GM23248 (cell line): ENCODE results near the gene HIBADH. TPM values are rescaled to one million over a fixed set of nuclear protein-coding genes. Genes with fewer than 3 reads are reported as not detected.

Experiments used
- DNase-seq: peaks from one replicate; pipeline ENCODE4 v3.0.0-alpha.2; 2015
- H2AFZ ChIP-seq: fragments of 200-600 bp; sonication (generic); 2 replicates; pipeline ENCODE4 v1.6.1; 2016; ENCODE audit warnings: antibody characterized with exemption
- H3F3A ChIP-seq: fragments of 200-600 bp; sonication (generic); 2 replicates; pipeline ENCODE4 v1.6.1; 2016; ENCODE audit warnings: mild to moderate bottlenecking, antibody characterized with exemption, mixed run types; ENCODE audit not compliant: insufficient read depth
- H3K27ac ChIP-seq: fragments of 200-600 bp; sonication (generic); 2 replicates; pipeline ENCODE4 v1.5.1; 2016; ENCODE audit warnings: mild to moderate bottlenecking
- H3K27me3 ChIP-seq: fragments of 200-600 bp; sonication (generic); replicated peaks from 2 replicates; pipeline ENCODE4 v1.6.1; 2016; ENCODE audit warnings: mild to moderate bottlenecking; ENCODE audit not compliant: insufficient read depth
- H3K36me3 ChIP-seq: fragments of 200-600 bp; sonication (generic); 2 replicates; pipeline ENCODE4 v1.6.1; 2016; ENCODE audit warnings: low read depth, mild to moderate bottlenecking
- H3K4me1 ChIP-seq: fragments of 200-600 bp; sonication (generic); 2 replicates; pipeline ENCODE4 v1.6.1; 2016; ENCODE audit warnings: mild to moderate bottlenecking; ENCODE audit not compliant: insufficient read depth
- H3K4me2 ChIP-seq: fragments of 200-600 bp; sonication (generic); one replicate; pipeline ENCODE4 v1.6.1; 2016; ENCODE audit warnings: mild to moderate bottlenecking; ENCODE audit not compliant: unreplicated experiment
- H3K4me3 ChIP-seq: fragments of 200-600 bp; sonication (generic); 2 replicates; pipeline ENCODE4 v1.5.1; 2016; ENCODE audit warnings: mild to moderate bottlenecking
- H3K79me2 ChIP-seq: fragments of 200-600 bp; sonication (generic); 2 replicates; pipeline ENCODE4 v1.6.1; 2016; ENCODE audit warnings: mild to moderate bottlenecking; ENCODE audit not compliant: insufficient read depth
- H3K9ac ChIP-seq: fragments of 200-600 bp; sonication (generic); 2 replicates; pipeline ENCODE4 v1.6.1; 2016; ENCODE audit warnings: mild to moderate bottlenecking
- H3K9me2 ChIP-seq: fragments of 200-600 bp; sonication (generic); 2 replicates; pipeline ENCODE4 v1.6.1; 2016; ENCODE audit warnings: mixed run types, mild to moderate bottlenecking, moderate library complexity; ENCODE audit not compliant: insufficient read depth
- H3K9me3 ChIP-seq: fragments of 200-600 bp; sonication (generic); one replicate; pipeline ENCODE4 v1.6.1; 2017; ENCODE audit warnings: low read depth
- H4K20me1 ChIP-seq: fragments of 200-600 bp; sonication (generic); 2 replicates; pipeline ENCODE4 v1.6.0; 2016; ENCODE audit not compliant: insufficient read depth
- EZH2 ChIP-seq: fragments of 200-600 bp; sonication (generic); IDR thresholded peaks from 2 replicates; pipeline ENCODE4 v1.6.1; 2018; ENCODE audit warnings: antibody characterized with exemption, mild to moderate bottlenecking; ENCODE audit not compliant: insufficient read depth, poor library complexity, severe bottlenecking
- EZH2phosphoT487 ChIP-seq: fragments of 200-600 bp; sonication (generic); IDR thresholded peaks from 2 replicates; pipeline ENCODE4 v1.6.1; 2018; ENCODE audit warnings: antibody characterized with exemption, moderate library complexity, mild to moderate bottlenecking, low read depth; ENCODE audit not compliant: insufficient read depth
- WGBS, 2 experiments: methylation state at CpG; one replicate each; pipeline ENCODE4 v1.1.6; 2015 to 2017; ENCODE audit warnings: low lambda C conversion rate in 2 of 2, low coverage in 1 of 2; ENCODE audit errors: missing lambda C conversion rate in 2 of 2; 5-methylcytosine and 5-hydroxymethylcytosine counted together
- in situ Hi-C: fragments of 300-500 bp; cut with MboI; formaldehyde crosslinking; loops from 2 replicates; pipeline ENCODE4 v1.15.0; 2020
- polyA plus RNA-seq: library from polyadenylated mRNA; unstranded; fragments of >200 nt; fragmentation: Nextera tagmentation; extraction: Ambion mirVana; gene quantifications from 2 replicates; pipeline ENCODE4 v1.2.1, GENCODE V29; 2016
- total RNA-seq: library from RNA; depleted of rRNA; stranded (reverse); fragments of >200 nt; shearing (Covaris generic); gene quantifications from 2 replicates; pipeline ENCODE4 v1.2.3, GENCODE V29; 2014

HIBADH gene
- total and polyA plus RNA-seq, 2 experiments from 2014 or later, result 70.1 to 87.0 TPM

- Histone ChIP-seq H3K9me3 (no peaks in the 10 kb centered on the region), H3K27me3 (no peaks in the 10 kb centered on the region), H3K4me1 (peaks cover 13% of the 10 kb centered on the region), H3F3A (no peaks in the 10 kb centered on the region), H3K9me2 (no peaks in the 10 kb centered on the region), H3K4me3 (no peak overlapping the region), H3K4me2 (no peak overlapping the region), H3K79me2 (peaks cover 62% of the 10 kb centered on the region), H3K9ac (no peak overlapping the region), H4K20me1 (no peaks in the 10 kb centered on the region), H2AFZ (no peak overlapping the region), H3K36me3 (peaks cover 6% of the 10 kb centered on the region; the same call in 1 of the 2 replicates), H3K27ac (no peak overlapping the region)
- no peak for DNase-seq
- no peak for TF ChIP-seq EZH2
- no peak for TF ChIP-seq EZH2phosphoT487
- WGBS, 2 experiments, result 86 to 92% methylated on average over 2 of the region's 2 CpGs
- in situ Hi-C loops, result no loop called here
These were observed 6.0 kb downstream of the HIBADH start for GRCh38 chr7:27656724-27657123.

- peaks cover 9% of the 10 kb centered on the region for H3K4me1 ChIP-seq
- H3K27me3 ChIP-seq, result no peaks in the 10 kb centered on the region
- no peaks in the 10 kb centered on the region for H4K20me1 ChIP-seq
- no peak overlapping the region for H3K4me3 ChIP-seq
- H3K4me2 ChIP-seq, result no peak overlapping the region
- TF ChIP-seq EZH2phosphoT487, result no peak
- no peak for TF ChIP-seq EZH2
- peaks cover 7% of the 10 kb centered on the region; the same call in 1 of the 2 replicates for H3K36me3 ChIP-seq
- H3K9me2 ChIP-seq, result no peaks in the 10 kb centered on the region
- H3F3A ChIP-seq, result no peaks in the 10 kb centered on the region
- no peak overlapping the region for H3K9ac ChIP-seq
- 96 to 97% methylated on average over 1 of the region's 1 CpG for WGBS, 2 experiments
- no peak for DNase-seq
- no peaks in the 10 kb centered on the region for H3K9me3 ChIP-seq
- H2AFZ ChIP-seq, result no peak overlapping the region
- peaks cover 57% of the 10 kb centered on the region for H3K79me2 ChIP-seq
- no peak overlapping the region for H3K27ac ChIP-seq
- in situ Hi-C loops, result no loop called here
These were observed 7.5 kb downstream of the HIBADH start for GRCh38 chr7:27655184-27655583.

GRCh38 chr7:27652518-27652917 lies 10.2 kb downstream of the HIBADH start:
- Histone ChIP-seq H3K9me2 (no peaks in the 10 kb centered on the region), H2AFZ (no peak overlapping the region), H4K20me1 (no peaks in the 10 kb centered on the region), H3K9me3 (no peaks in the 10 kb centered on the region), H3K4me2 (no peak overlapping the region), H3K27ac (no peak overlapping the region), H3K4me1 (peaks cover 9% of the 10 kb centered on the region), H3K79me2 (peaks cover 40% of the 10 kb centered on the region), H3K27me3 (no peaks in the 10 kb centered on the region), H3K9ac (no peak overlapping the region), H3K36me3 (peaks cover 12% of the 10 kb centered on the region; the same call in 1 of the 2 replicates), H3F3A (no peaks in the 10 kb centered on the region), H3K4me3 (no peak overlapping the region)
- DNase-seq, result no peak
- in situ Hi-C loops, result no loop called here
- 98 to 99% methylated on average over 6 of the region's 6 CpGs for WGBS, 2 experiments
- TF ChIP-seq EZH2 (no peak), EZH2phosphoT487 (no peak)

- in situ Hi-C loops, result no loop called here
- Histone ChIP-seq H3K4me2 (no peak overlapping the region), H3K9me3 (no peaks in the 10 kb centered on the region), H3F3A (no peaks in the 10 kb centered on the region), H3K36me3 (peaks cover 19% of the 10 kb centered on the region; the same call in 1 of the 2 replicates), H3K79me2 (peaks cover 41% of the 10 kb centered on the region), H3K27me3 (no peaks in the 10 kb centered on the region), H4K20me1 (no peaks in the 10 kb centered on the region), H2AFZ (no peak overlapping the region), H3K4me1 (peaks cover 9% of the 10 kb centered on the region), H3K9me2 (no peaks in the 10 kb centered on the region), H3K9ac (no peak overlapping the region), H3K4me3 (no peak overlapping the region), H3K27ac (no peak overlapping the region)
- no peak for DNase-seq
- TF ChIP-seq EZH2phosphoT487 (no peak), EZH2 (no peak)
These were observed 11.0 kb downstream of the HIBADH start for GRCh38 chr7:27651702-27652101.

- no peak for DNase-seq
- peaks cover 19% of the 10 kb centered on the region; the same call in 1 of the 2 replicates for H3K36me3 ChIP-seq
- H4K20me1 ChIP-seq, result no peaks in the 10 kb centered on the region
- TF ChIP-seq EZH2phosphoT487, result no peak
- no peaks in the 10 kb centered on the region for H3K27me3 ChIP-seq
- H3K9ac ChIP-seq, result no peak overlapping the region
- H3F3A ChIP-seq, result no peaks in the 10 kb centered on the region
- in situ Hi-C loops, result no loop called here
- peaks cover 38% of the 10 kb centered on the region for H3K79me2 ChIP-seq
- H3K4me2 ChIP-seq, result no peak overlapping the region
- no peak overlapping the region for H3K4me3 ChIP-seq
- 92 to 94% methylated on average over 4 of the region's 4 CpGs for WGBS, 2 experiments
- H3K27ac ChIP-seq, result no peak overlapping the region
- no peaks in the 10 kb centered on the region for H3K9me2 ChIP-seq
- H2AFZ ChIP-seq, result no peak overlapping the region
- no peaks in the 10 kb centered on the region for H3K9me3 ChIP-seq
- H3K4me1 ChIP-seq, result peaks cover 9% of the 10 kb centered on the region
These were observed 12.4 kb downstream of the HIBADH start for GRCh38 chr7:27650283-27650682.
